GM23248 (cell line): ENCODE data around the gene LMO1. TPM values are rescaled to one million over a fixed set of nuclear protein-coding genes. Genes with fewer than 3 reads are reported as not detected.

ENCODE experiments used
- DNase-seq: peaks from one replicate; pipeline ENCODE4 v3.0.0-alpha.2; 2015
- H2AFZ ChIP-seq: fragments of 200-600 bp; sonication (generic); 2 replicates; pipeline ENCODE4 v1.6.1; 2016; ENCODE audit warnings: antibody characterized with exemption
- H3F3A ChIP-seq: fragments of 200-600 bp; sonication (generic); 2 replicates; pipeline ENCODE4 v1.6.1; 2016; ENCODE audit warnings: mild to moderate bottlenecking, antibody characterized with exemption, mixed run types; ENCODE audit not compliant: insufficient read depth
- H3K27ac ChIP-seq: fragments of 200-600 bp; sonication (generic); 2 replicates; pipeline ENCODE4 v1.5.1; 2016; ENCODE audit warnings: mild to moderate bottlenecking
- H3K27me3 ChIP-seq: fragments of 200-600 bp; sonication (generic); replicated peaks from 2 replicates; pipeline ENCODE4 v1.6.1; 2016; ENCODE audit warnings: mild to moderate bottlenecking; ENCODE audit not compliant: insufficient read depth
- H3K36me3 ChIP-seq: fragments of 200-600 bp; sonication (generic); 2 replicates; pipeline ENCODE4 v1.6.1; 2016; ENCODE audit warnings: low read depth, mild to moderate bottlenecking
- H3K4me1 ChIP-seq: fragments of 200-600 bp; sonication (generic); 2 replicates; pipeline ENCODE4 v1.6.1; 2016; ENCODE audit warnings: mild to moderate bottlenecking; ENCODE audit not compliant: insufficient read depth
- H3K4me2 ChIP-seq: fragments of 200-600 bp; sonication (generic); one replicate; pipeline ENCODE4 v1.6.1; 2016; ENCODE audit warnings: mild to moderate bottlenecking; ENCODE audit not compliant: unreplicated experiment
- H3K4me3 ChIP-seq: fragments of 200-600 bp; sonication (generic); 2 replicates; pipeline ENCODE4 v1.5.1; 2016; ENCODE audit warnings: mild to moderate bottlenecking
- H3K79me2 ChIP-seq: fragments of 200-600 bp; sonication (generic); 2 replicates; pipeline ENCODE4 v1.6.1; 2016; ENCODE audit warnings: mild to moderate bottlenecking; ENCODE audit not compliant: insufficient read depth
- H3K9ac ChIP-seq: fragments of 200-600 bp; sonication (generic); 2 replicates; pipeline ENCODE4 v1.6.1; 2016; ENCODE audit warnings: mild to moderate bottlenecking
- H3K9me2 ChIP-seq: fragments of 200-600 bp; sonication (generic); 2 replicates; pipeline ENCODE4 v1.6.1; 2016; ENCODE audit warnings: mixed run types, mild to moderate bottlenecking, moderate library complexity; ENCODE audit not compliant: insufficient read depth
- H3K9me3 ChIP-seq: fragments of 200-600 bp; sonication (generic); one replicate; pipeline ENCODE4 v1.6.1; 2017; ENCODE audit warnings: low read depth
- H4K20me1 ChIP-seq: fragments of 200-600 bp; sonication (generic); 2 replicates; pipeline ENCODE4 v1.6.0; 2016; ENCODE audit not compliant: insufficient read depth
- EZH2 ChIP-seq: fragments of 200-600 bp; sonication (generic); IDR thresholded peaks from 2 replicates; pipeline ENCODE4 v1.6.1; 2018; ENCODE audit warnings: antibody characterized with exemption, mild to moderate bottlenecking; ENCODE audit not compliant: insufficient read depth, poor library complexity, severe bottlenecking
- EZH2phosphoT487 ChIP-seq: fragments of 200-600 bp; sonication (generic); IDR thresholded peaks from 2 replicates; pipeline ENCODE4 v1.6.1; 2018; ENCODE audit warnings: antibody characterized with exemption, moderate library complexity, mild to moderate bottlenecking, low read depth; ENCODE audit not compliant: insufficient read depth
- WGBS, 2 experiments: methylation state at CpG; one replicate each; pipeline ENCODE4 v1.1.6; 2015 to 2017; ENCODE audit warnings: low lambda C conversion rate in 2 of 2, low coverage in 1 of 2; ENCODE audit errors: missing lambda C conversion rate in 2 of 2; 5-methylcytosine and 5-hydroxymethylcytosine counted together
- in situ Hi-C: fragments of 300-500 bp; cut with MboI; formaldehyde crosslinking; loops from 2 replicates; pipeline ENCODE4 v1.15.0; 2020
- polyA plus RNA-seq: library from polyadenylated mRNA; unstranded; fragments of >200 nt; fragmentation: Nextera tagmentation; extraction: Ambion mirVana; gene quantifications from 2 replicates; pipeline ENCODE4 v1.2.1, GENCODE V29; 2016
- total RNA-seq: library from RNA; depleted of rRNA; stranded (reverse); fragments of >200 nt; shearing (Covaris generic); gene quantifications from 2 replicates; pipeline ENCODE4 v1.2.3, GENCODE V29; 2014

The LMO1 gene
- total and polyA plus RNA-seq, 2 experiments from 2014 or later: not detected

GRCh38 chr11:8229299-8230177, 34.1 kb downstream of the LMO1 start:
- Histone ChIP-seq H3F3A (0 out of 2 replicates have a peak, but pooled peaks cover 5% of the 10 kb centered on the region), H3K36me3 (no peaks in the 10 kb centered on the region), H2AFZ (no peak overlapping the region), H3K4me3 (no peak overlapping the region), H3K9me3 (no peaks in the 10 kb centered on the region), H4K20me1 (no peaks in the 10 kb centered on the region), H3K9me2 (no peaks in the 10 kb centered on the region), H3K9ac (no peak overlapping the region), H3K27ac (no peak overlapping the region), H3K79me2 (no peaks in the 10 kb centered on the region), H3K4me2 (no peak overlapping the region), H3K4me1 (peaks cover 4% of the 10 kb centered on the region; the same call in 1 of the 2 replicates), H3K27me3 (no peaks in the 10 kb centered on the region)
- no peak for DNase-seq
- in situ Hi-C loops: loop anchor here (25.0 kb wide), 2 partner anchors 333 to 733 kb away; partner anchors contain the start of gene TMEM9B
- 61 to 63% methylated on average over 9 of the region's 9 CpGs for WGBS, 2 experiments
- TF ChIP-seq EZH2phosphoT487: no peak
- TF ChIP-seq EZH2: no peak

DNA sequence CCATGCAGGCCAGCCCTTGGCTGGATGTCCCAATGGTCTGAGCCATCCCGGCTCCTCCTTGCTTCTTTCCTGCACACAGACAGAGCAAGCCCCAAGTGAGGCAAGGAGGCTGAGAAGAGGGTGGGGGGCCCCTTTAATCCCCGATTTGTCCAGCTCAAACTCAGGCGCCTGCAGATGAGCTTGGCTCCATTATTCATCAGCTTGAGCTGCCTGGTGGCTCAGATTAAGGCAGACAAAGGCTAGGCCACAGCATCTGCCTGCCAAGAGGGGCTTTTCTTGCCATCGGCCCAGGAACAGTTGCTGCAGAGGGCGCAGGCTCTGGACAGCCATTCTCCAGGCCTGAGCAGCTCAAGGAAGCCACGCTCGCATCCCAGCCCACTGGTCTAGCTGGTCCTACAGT, 35.4 kb downstream of the LMO1 start:
- H3K27me3 ChIP-seq: no peaks in the 10 kb centered on the region

GRCh38 chr11:8227156-8228152, 36.2 kb downstream of the LMO1 start:
- no peak overlapping the region for H3K9ac ChIP-seq
- 74 to 78% methylated on average over 4 of the region's 4 CpGs for WGBS, 2 experiments
- peak; percentile 50 for DNase-seq
- H3K36me3 ChIP-seq: no peaks in the 10 kb centered on the region
- no peaks in the 10 kb centered on the region for H3K79me2 ChIP-seq
- H3K27ac ChIP-seq: no peak overlapping the region
- H3K4me3 ChIP-seq: no peak overlapping the region
- no peaks in the 10 kb centered on the region for H3K27me3 ChIP-seq
- TF ChIP-seq EZH2phosphoT487 (no peak), EZH2 (no peak)
- H3K4me1 ChIP-seq: no peaks in the 10 kb centered on the region
- H3K9me3 ChIP-seq: no peaks in the 10 kb centered on the region
- no peak overlapping the region for H3K4me2 ChIP-seq
- H3F3A ChIP-seq: 0 out of 2 replicates have a peak, but pooled peaks cover 5% of the 10 kb centered on the region
- in situ Hi-C loops: loop anchor here (25.0 kb wide), 2 partner anchors 335 to 735 kb away; partner anchors contain the start of gene TMEM9B
- H3K9me2 ChIP-seq: no peaks in the 10 kb centered on the region
- H4K20me1 ChIP-seq: no peaks in the 10 kb centered on the region
- no peak overlapping the region for H2AFZ ChIP-seq

More for the DNA sequence above, 35.4 kb downstream of the LMO1 start:
- in situ Hi-C loops: loop anchor here (25.0 kb wide), 2 partner anchors 334 to 734 kb away; partner anchors contain the start of gene TMEM9B
- no peak for TF ChIP-seq EZH2
- TF ChIP-seq EZH2phosphoT487: no peak
- H3F3A ChIP-seq: 0 out of 2 replicates have a peak, but pooled peaks cover 5% of the 10 kb centered on the region
- H2AFZ ChIP-seq: no peak overlapping the region
- H3K79me2 ChIP-seq: no peaks in the 10 kb centered on the region
- no peaks in the 10 kb centered on the region for H3K9me3 ChIP-seq
- no peak overlapping the region for H3K9ac ChIP-seq
- H3K4me3 ChIP-seq: no peak overlapping the region
- 79 to 81% methylated on average over 7 of the region's 7 CpGs for WGBS, 2 experiments
- H4K20me1 ChIP-seq: no peaks in the 10 kb centered on the region
- no peak overlapping the region for H3K4me2 ChIP-seq
- H3K9me2 ChIP-seq: no peaks in the 10 kb centered on the region
- no peak overlapping the region for H3K27ac ChIP-seq
- DNase-seq: no peak
- H3K36me3 ChIP-seq: no peaks in the 10 kb centered on the region
- H3K4me1 ChIP-seq: no peaks in the 10 kb centered on the region

DNA sequence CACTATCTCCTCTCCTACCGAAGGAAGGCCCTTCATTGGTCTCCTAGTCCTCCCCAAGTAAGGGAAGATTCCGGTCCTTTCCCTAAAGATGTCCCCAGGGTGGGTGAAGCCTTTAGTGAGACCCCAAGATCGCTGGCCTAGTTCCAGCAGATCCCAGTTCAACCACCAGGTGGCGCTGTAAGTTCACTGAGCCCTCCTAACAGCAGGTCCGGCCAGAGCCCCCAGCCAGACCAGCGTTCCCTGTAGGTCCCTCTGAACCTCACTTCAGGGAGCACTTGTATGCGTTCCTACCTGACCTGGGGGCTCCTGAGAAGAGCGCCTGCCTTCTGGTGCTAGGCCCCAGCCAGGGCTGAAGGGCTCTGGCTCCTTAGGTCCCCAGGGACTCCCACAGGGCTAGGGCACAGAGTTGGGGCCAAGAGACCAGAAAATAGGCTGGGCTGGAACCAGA, 38.1 kb downstream of the LMO1 start:
- H3K9ac ChIP-seq: no peak overlapping the region
- no peak for TF ChIP-seq EZH2phosphoT487
- TF ChIP-seq EZH2: no peak
- DNase-seq: peak; percentile 69
- H3K79me2 ChIP-seq: no peaks in the 10 kb centered on the region
- no peak overlapping the region for H3K4me3 ChIP-seq
- H3K9me2 ChIP-seq: no peaks in the 10 kb centered on the region
- 0 out of 2 replicates have a peak, but pooled peaks cover 5% of the 10 kb centered on the region for H3F3A ChIP-seq
- in situ Hi-C loops: loop anchor here (25.0 kb wide), 2 partner anchors 337 to 737 kb away; partner anchors contain the start of gene TMEM9B
- 1 to 2% methylated on average over 8 of the region's 8 CpGs for WGBS, 2 experiments
- H3K27ac ChIP-seq: no peak overlapping the region
- no peaks in the 10 kb centered on the region for H3K9me3 ChIP-seq
- H3K4me1 ChIP-seq: no peaks in the 10 kb centered on the region
- no peak overlapping the region for H3K4me2 ChIP-seq
- no peak overlapping the region for H2AFZ ChIP-seq
- no peaks in the 10 kb centered on the region for H4K20me1 ChIP-seq
- no peaks in the 10 kb centered on the region for H3K27me3 ChIP-seq
- H3K36me3 ChIP-seq: no peaks in the 10 kb centered on the region
